Measurements from ENCODE around the gene LCORL. TPM values are rescaled to one million over a fixed set of nuclear protein-coding genes. Genes with fewer than 3 reads are reported as not detected.

Gene LCORL
- total RNA-seq, 1 experiment from 2014 or later, result 15.5 TPM

GRCh38 chr4:17875402-17876070, 146.0 kb downstream of the LCORL start:
- no peak overlapping the region for H2BK20ac ChIP-seq (ENCODE audit: low read depth, low read length, poor library complexity, severe bottlenecking)
- H4K20me1 ChIP-seq (ENCODE audit: control insufficient read depth, insufficient read depth, insufficient read length), result no peaks in the 10 kb centered on the region
- TF ChIP-seq CTCF (conservative IDR thresholded peaks at IDR 0.05), result no peak
- no peak overlapping the region for H2AFZ ChIP-seq (ENCODE audit: low read length)
- H3K23ac ChIP-seq (ENCODE audit: insufficient read length, low read depth, low read length), result no peak overlapping the region
- H4K5ac ChIP-seq (ENCODE audit: insufficient read length, low read depth, low read length), result no peak overlapping the region
- no peaks in the 10 kb centered on the region; the same call in 1 of the 2 replicates for H3K79me2 ChIP-seq (ENCODE audit: insufficient read depth, low read length)
- no peaks in the 10 kb centered on the region for H3K27me3 ChIP-seq (ENCODE audit: insufficient read depth, low read length)
- H2AK5ac ChIP-seq (ENCODE audit: insufficient read length, low read length), result no peak overlapping the region
- no peaks in the 10 kb centered on the region for H3K9me3 Mint-ChIP-seq
- no peak overlapping the region for H3K4ac ChIP-seq (ENCODE audit: low read depth, low read length)
- H3T11ph ChIP-seq (ENCODE audit: low read length), result no peak overlapping the region
- H3K4me2 ChIP-seq (ENCODE audit: insufficient read depth, insufficient read length, low read length), result no peak overlapping the region
- H3K18ac ChIP-seq (ENCODE audit: insufficient read length, low read depth, low read length), result no peak overlapping the region
- H2BK12ac ChIP-seq (ENCODE audit: insufficient read length, low read depth, low read length), result no peak overlapping the region
- no peak overlapping the region for H4K91ac ChIP-seq (ENCODE audit: insufficient read length, low read depth, low read length)
- no peak overlapping the region for H4K8ac ChIP-seq (replicated peaks; ENCODE audit: insufficient read length, low read depth, low read length)
- no peak for DNase-seq
- no peak overlapping the region for H3K27ac ChIP-seq (ENCODE audit: insufficient read length, low read depth, low read length)
- no peak overlapping the region for H2BK5ac ChIP-seq (ENCODE audit: insufficient read length, low read length)
- no CpG with 5 or more reads among the region's 4 CpGs for WGBS (ENCODE audit: extremely low coverage, insufficient read length, low lambda C conversion rate)
- no peaks in the 10 kb centered on the region for H3K4me1 ChIP-seq (ENCODE audit: insufficient read depth, low read length)
- peaks cover 0 to 7% (median 0%) of the 10 kb centered on the region in 3 experiments; a peak in 2 of 7 replicates for H3K36me3 Mint-ChIP-seq (ENCODE audit: insufficient read depth in 1 of 3, low read depth in 3 of 3)
- no peaks in the 10 kb centered on the region for H3K9me3 ChIP-seq (ENCODE audit: control insufficient read depth, low read depth, low read length)
- no peak overlapping the region for H3K27ac Mint-ChIP-seq
- no peaks in the 10 kb centered on the region for H3K4me1 Mint-ChIP-seq
- H3K4me3 Mint-ChIP-seq, result no peak overlapping the region
- H3K79me1 ChIP-seq (ENCODE audit: insufficient read depth, low read depth, low read length, poor library complexity, severe bottlenecking), result no peaks in the 10 kb centered on the region
- H3K14ac ChIP-seq (ENCODE audit: insufficient read depth, low read length), result no peak overlapping the region
- H2BK120ac ChIP-seq (ENCODE audit: low read depth, low read length, poor library complexity, severe bottlenecking), result no peak overlapping the region
- no peaks in the 10 kb centered on the region for H3K23me2 ChIP-seq (ENCODE audit: insufficient read length, low read depth, low read length, poor library complexity, severe bottlenecking)
- no peak overlapping the region for H3K9ac ChIP-seq (ENCODE audit: extremely low read depth, insufficient read length, low read length)
- H3K56ac ChIP-seq (ENCODE audit: insufficient read length, low read depth, low read length), result no peak overlapping the region
- H2BK15ac ChIP-seq (ENCODE audit: low read depth, low read length), result no peak overlapping the region
- H3K27me3 Mint-ChIP-seq (ENCODE audit: low read depth), result no peaks in the 10 kb centered on the region

Data from H9 (cell line).